Neural progenitor cell (in vitro differentiated cells): ENCODE data around the gene ALDH3B2.

Experiments used
- CTCF ChIP-seq: fragments of 200-600 bp; sonication (generic); IDR thresholded peaks from 2 replicates; pipeline ENCODE4 v1.5.1; 2017; ENCODE audit warnings: antibody characterized with exemption, mild to moderate bottlenecking
- EZH2 ChIP-seq: fragments of 200-600 bp; sonication (generic); IDR thresholded peaks from 2 replicates; pipeline ENCODE4 v1.6.1; 2017; ENCODE audit warnings: antibody characterized with exemption, mild to moderate bottlenecking, moderate library complexity

- TF ChIP-seq CTCF (no peak), EZH2 (no peak)
Measured at GRCh38 chr11:67667490-67668191, 6.8 kb downstream of the ALDH3B2 start.
